HepG2 (cell line): Measurements from ENCODE around the gene AHR. TPM values are rescaled to one million over a fixed set of nuclear protein-coding genes. Genes with fewer than 3 reads are reported as not detected.

Source experiments
- GLI4 ChIP-seq: sonication (generic); formaldehyde crosslinking; IDR thresholded peaks from 2 replicates; pipeline ENCODE4 v1.5.1; 2020; ENCODE audit warnings: missing genetic modification reagents, mild to moderate bottlenecking, moderate library complexity, borderline replicate concordance
- HNRNPH1 ChIP-seq: fragments of 200-400 bp; formaldehyde crosslinking; optimal IDR thresholded peaks from 2 replicates; pipeline ENCODE3; 2017; ENCODE audit warnings: mild to moderate bottlenecking, low read depth, low read length
- HOXA9 ChIP-seq: sonication (generic); formaldehyde crosslinking; IDR thresholded peaks from 2 replicates; pipeline ENCODE4 v1.8.1; 2022; ENCODE audit warnings: missing genetic modification reagents, mild to moderate bottlenecking, moderate library complexity, borderline replicate concordance
- KAT8 ChIP-seq: IDR thresholded peaks from 2 replicates; pipeline ENCODE4 v1.6.1; 2016; ENCODE audit warnings: missing genetic modification reagents, missing compliant biosample characterization
- KDM6A ChIP-seq: IDR thresholded peaks from 2 replicates; pipeline ENCODE4 v1.6.1; 2016; ENCODE audit warnings: low read depth
- LCORL ChIP-seq, 2 experiments: fragments of 450-650 bp in 1 of 2; sonication (generic) in 1 of 2; formaldehyde crosslinking in 1 of 2; IDR thresholded peaks; 2 replicates each; pipeline versions ENCODE4 v1.5.0 to v1.6.1; 2017 to 2020; ENCODE audit warnings: antibody characterized with exemption in 1 of 2, missing genetic modification reagents in 1 of 2
- MAFF ChIP-seq: IDR thresholded peaks from 2 replicates; pipeline ENCODE4 v1.6.1; 2011; ENCODE audit warnings: low read depth, low read length, improper control_type of control experiment
- ONECUT2 ChIP-seq: sonication (generic); formaldehyde crosslinking; IDR thresholded peaks from 2 replicates; pipeline ENCODE4 v1.4.0; 2020; ENCODE audit warnings: missing genetic modification reagents
- PBX2 ChIP-seq: IDR thresholded peaks from 2 replicates; pipeline ENCODE4 v1.6.1; 2016; ENCODE audit warnings: control low read depth
- RERE ChIP-seq: IDR thresholded peaks from 2 replicates; pipeline ENCODE4 v1.6.1; 2016; ENCODE audit warnings: low read depth, missing genetic modification reagents, missing compliant biosample characterization
- SATB2 ChIP-seq: sonication (generic); formaldehyde crosslinking; IDR thresholded peaks from 2 replicates; pipeline ENCODE4 v1.5.0; 2020; ENCODE audit warnings: missing genetic modification reagents
- SETDB1 ChIP-seq: sonication (generic); formaldehyde crosslinking; IDR thresholded peaks from 2 replicates; pipeline ENCODE4 v1.5.1; 2020; ENCODE audit warnings: missing genetic modification reagents, mild to moderate bottlenecking, borderline replicate concordance
- ZFP1 ChIP-seq: IDR thresholded peaks from 2 replicates; pipeline ENCODE4 v1.6.1; 2016
- ZNF160 ChIP-seq: sonication (generic); formaldehyde crosslinking; IDR thresholded peaks from 2 replicates; pipeline ENCODE4 v1.8.0; 2022; ENCODE audit warnings: mild to moderate bottlenecking, inconsistent platforms, missing genetic modification reagents
- ZNF280D ChIP-seq: sonication (generic); formaldehyde crosslinking; IDR thresholded peaks from 2 replicates; pipeline ENCODE4 v1.5.1; 2020; ENCODE audit warnings: mild to moderate bottlenecking, missing genetic modification reagents
- ZNF354B ChIP-seq: sonication (generic); formaldehyde crosslinking; IDR thresholded peaks from 2 replicates; pipeline ENCODE4 v1.8.0; 2022; ENCODE audit warnings: mild to moderate bottlenecking, missing genetic modification reagents
- ZNF713 ChIP-seq: sonication (generic); formaldehyde crosslinking; IDR thresholded peaks from 2 replicates; pipeline ENCODE4 v1.4.0; 2020; ENCODE audit warnings: mild to moderate bottlenecking, missing genetic modification reagents
- ZNF790 ChIP-seq: sonication (generic); formaldehyde crosslinking; IDR thresholded peaks from 2 replicates; pipeline ENCODE4 v1.8.0; 2022; ENCODE audit warnings: missing genetic modification reagents, mild to moderate bottlenecking, borderline replicate concordance
- polyA plus RNA-seq, 8 experiments: library from polyadenylated mRNA; depleted of rRNA in 3 of 8; stranded (reverse) in 7 of 8; unstranded in 1 of 8; fragments of >200 nt; fragmentation: Illumina TruSeq in 4 of 8; extraction: Trizol in 4 of 8; gene quantifications; 2 replicates each; pipeline versions ENCODE4 v1.2.1 to v1.2.3, GENCODE V29; 2011 to 2016; ENCODE audit warnings: low read depth in 4 of 8, missing spikeins in 1 of 8, mixed read lengths in 1 of 8; ENCODE audit not compliant: insufficient read depth in 1 of 8
- total RNA-seq, 5 experiments: library from RNA; depleted of rRNA; stranded (reverse); fragments of >200 nt; fragmentation: Illumina TruSeq; extraction: Trizol; gene quantifications; 2 replicates each; pipeline ENCODE4 v1.2.3, GENCODE V29; 2016; ENCODE audit warnings: low read depth in 1 of 5

Gene AHR
- total and polyA plus RNA-seq, 2 of the 13 experiments (the other 11 are each of a cell fraction or from before 2014, with no cell fraction given), result 9.0 to 31.3 TPM

GRCh38 chr7:17298102-17298839 lies at the start of gene AHR (continued):
- TF ChIP-seq SATB2 (no peak), KDM6A (no peak), PBX2 (CRISPR knock-in tag) (no peak), ONECUT2 (no peak), ZNF354B (CRISPR knock-in tag) (no peak), RERE (CRISPR knock-in tag) (no peak; the same call in 1 of the 2 replicates), MAFF (no peak), ZFP1 (CRISPR knock-in tag) (no peak), HNRNPH1 (no peak), SETDB1 (CRISPR knock-in tag) (no peak; the same call in 1 of the 2 replicates), LCORL (IDR thresholded peaks at IDR 0.05) (peak; percentile 72), LCORL (CRISPR knock-in tag; IDR thresholded peaks at IDR 0.05) (no peak), ZNF790 (no peak), KAT8 (peak; percentile 63; the same call in 1 of the 2 replicates), ZNF713 (CRISPR knock-in tag) (no peak), GLI4 (CRISPR knock-in tag) (no peak), ZNF280D (CRISPR knock-in tag) (0 out of 2 replicates have a peak, but pooled peaks have one; percentile 75), ZNF160 (CRISPR knock-in tag) (no peak; the same call in 1 of the 2 replicates), HOXA9 (CRISPR knock-in tag) (peak; percentile 46; the same call in 1 of the 2 replicates)
